SK-MEL-5 (cell line): ENCODE results near the gene MMEL1. TPM values are rescaled to one million over a fixed set of nuclear protein-coding genes. Genes with fewer than 3 reads are reported as not detected.
"Not testable (repeated sequence)": the region's sequence is repeated elsewhere in the genome, so short reads cannot be mapped to it uniquely, and the experiment has no call there.

Experiments
- DNase-seq: peaks from one replicate; pipeline ENCODE4 v3.0.0-alpha.2; 2016; ENCODE audit warnings: low read depth, low spot score
- in situ Hi-C: cut with HindIII; loops from 2 replicates; pipeline ENCODE4 v1.10.0; 2016; ENCODE audit warnings: low sequenced_read_pairs, high pct_unique_total_duplicates, low pct_unique_long_range_greater_than_20kb
- total RNA-seq: library from RNA; depleted of rRNA; stranded (reverse); fragments of >200 nt; shearing (Covaris generic); gene quantifications from 2 replicates; pipeline ENCODE4 v1.2.3, GENCODE V29; 2014

The MMEL1 gene
- total RNA-seq, 1 experiment from 2014 or later = not detected

- in situ Hi-C loops = no loop called here
- no peak for DNase-seq
Observed at GRCh38 chr1:2570332-2570731, 62.5 kb downstream of the MMEL1 start.

GRCh38 chr1:2569703-2570102, 63.1 kb downstream of the MMEL1 start:
- in situ Hi-C loops, DNase-seq: not testable (repeated sequence)

GRCh38 chr1:2569060-2569459, 63.8 kb downstream of the MMEL1 start:
- in situ Hi-C loops = no loop called here
- no peak for DNase-seq

DNA sequence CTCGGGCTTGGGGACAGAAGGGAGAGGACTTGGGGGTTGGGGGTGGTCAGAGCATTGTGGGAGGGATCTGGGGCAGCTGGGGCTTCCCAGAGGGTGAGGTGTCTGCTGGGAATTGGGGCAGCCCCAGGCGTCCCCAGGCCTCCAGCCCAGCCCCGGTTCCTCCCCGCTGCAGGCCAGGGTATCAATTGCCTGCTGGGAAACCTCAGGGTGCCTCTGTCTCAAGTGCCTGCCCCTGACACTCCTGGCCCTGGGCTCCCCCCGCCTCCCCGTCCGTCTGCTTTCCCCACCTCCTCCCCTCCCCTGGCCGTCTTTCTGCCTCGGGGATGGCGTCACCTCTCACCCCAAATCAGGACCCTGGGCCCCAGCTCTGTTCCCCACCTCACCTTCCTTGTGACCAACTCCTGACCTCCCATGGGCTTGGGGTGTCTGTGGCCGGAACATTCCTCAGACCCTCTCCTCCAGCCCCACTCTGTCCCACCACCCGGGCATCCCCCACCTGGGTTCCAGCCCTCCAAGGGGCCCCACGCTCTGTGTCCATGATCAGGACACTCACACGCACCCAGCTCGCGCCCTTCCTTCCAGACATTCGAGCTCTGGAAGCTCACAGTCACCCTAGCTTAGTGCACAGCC, 64.5 kb downstream of the MMEL1 start:
- DNase-seq, in situ Hi-C loops: not testable (repeated sequence)

GRCh38 chr1:2567083-2567679, 65.6 kb downstream of the MMEL1 start:
- no peak for DNase-seq
- in situ Hi-C loops = no loop called here

GRCh38 chr1:2566101-2567045, 66.4 kb downstream of the MMEL1 start:
- no peak for DNase-seq
- in situ Hi-C loops = no loop called here

DNA sequence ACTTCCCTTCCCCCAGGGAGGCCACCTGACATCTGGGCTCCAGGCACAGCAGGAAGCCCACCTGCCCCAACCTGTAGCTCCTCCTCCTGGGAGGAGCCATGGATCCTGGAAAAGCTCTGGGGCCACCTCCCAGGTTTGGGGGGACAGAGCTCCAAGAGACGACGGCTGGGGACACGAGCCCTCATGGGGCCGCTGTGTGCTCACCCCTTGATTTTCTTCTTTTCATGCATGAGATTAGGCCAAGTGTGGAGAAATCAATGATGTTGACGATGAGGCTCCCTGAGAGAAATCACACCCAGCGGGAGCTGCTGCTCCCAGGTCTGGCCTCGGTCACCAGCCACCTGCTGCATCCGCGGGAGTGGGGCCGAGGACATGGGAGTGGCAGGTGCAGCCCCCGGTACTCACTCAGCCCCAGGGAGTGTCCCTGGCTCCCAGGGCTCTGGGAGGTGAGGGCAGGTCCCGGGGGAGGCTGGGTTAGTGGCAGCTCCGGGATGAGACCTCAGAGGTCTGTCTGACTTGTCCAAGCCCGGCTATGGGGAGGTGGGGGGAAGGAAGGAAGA, 67.9 kb downstream of the MMEL1 start:
- in situ Hi-C loops = no loop called here
- DNase-seq = no peak

DNA sequence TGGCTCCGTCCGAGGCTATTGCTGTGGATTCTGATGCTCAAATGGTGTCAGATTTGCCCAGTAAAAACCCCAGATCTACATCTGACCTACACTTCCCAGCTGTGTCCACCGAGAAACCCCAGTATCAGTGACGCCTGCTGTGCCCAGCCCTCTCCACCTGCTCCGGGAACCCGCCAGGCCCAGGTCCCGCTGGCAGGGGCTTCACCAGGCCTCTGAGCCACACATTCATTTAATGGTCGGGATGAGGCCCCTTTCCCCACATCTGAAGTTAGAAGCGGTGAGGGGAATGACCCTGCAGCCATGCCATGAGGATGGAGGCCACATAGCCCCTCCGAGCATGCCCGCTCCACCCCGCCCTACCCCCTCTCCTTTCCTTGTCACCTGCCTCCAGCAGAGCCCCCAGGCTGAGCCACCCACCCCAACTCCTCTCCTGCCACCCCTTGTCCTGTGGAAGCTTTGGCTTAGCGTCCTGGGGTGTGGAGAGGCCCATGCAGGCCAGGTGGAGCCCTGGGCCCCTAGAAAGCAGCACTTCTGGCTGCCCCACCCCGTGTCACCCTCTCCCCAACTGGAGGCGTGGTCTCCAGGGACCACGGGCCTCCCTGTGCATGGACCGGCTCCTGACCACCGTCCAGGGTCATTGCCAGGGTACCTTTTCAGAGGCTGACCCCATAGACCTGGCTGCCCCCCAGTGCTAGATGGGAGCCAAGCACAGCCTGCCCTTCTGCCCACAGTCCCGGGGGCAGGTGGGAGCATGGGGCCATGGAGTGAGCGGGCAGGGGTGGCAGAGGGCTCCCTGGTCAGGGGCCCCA, 68.6 kb downstream of the MMEL1 start:
- in situ Hi-C loops = no loop called here
- DNase-seq = no peak

DNA sequence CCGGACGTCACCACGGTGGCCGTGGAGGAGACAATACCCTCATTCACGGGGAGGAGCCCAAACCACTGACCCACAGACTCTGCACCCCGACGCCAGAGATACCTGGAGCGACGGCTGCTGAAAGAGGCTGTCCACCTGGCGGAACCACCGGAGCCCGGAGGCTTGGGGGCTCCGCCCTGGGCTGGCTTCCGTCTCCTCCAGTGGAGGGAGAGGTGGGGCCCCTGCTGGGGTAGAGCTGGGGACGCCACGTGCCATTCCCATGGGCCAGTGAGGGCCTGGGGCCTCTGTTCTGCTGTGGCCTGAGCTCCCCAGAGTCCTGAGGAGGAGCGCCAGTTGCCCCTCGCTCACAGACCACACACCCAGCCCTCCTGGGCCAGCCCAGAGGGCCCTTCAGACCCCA, 69.6 kb downstream of the MMEL1 start:
- no peak for DNase-seq
- in situ Hi-C loops = no loop called here

- in situ Hi-C loops = no loop called here
- DNase-seq = no peak
Observed at GRCh38 chr1:2561898-2562895, 70.6 kb downstream of the MMEL1 start.

- in situ Hi-C loops = no loop called here
- DNase-seq = no peak
Observed at GRCh38 chr1:2561446-2561845, 71.4 kb downstream of the MMEL1 start.

GRCh38 chr1:2560299-2561073, 72.3 kb downstream of the MMEL1 start:
- no peak for DNase-seq
- in situ Hi-C loops = no loop called here

DNA sequence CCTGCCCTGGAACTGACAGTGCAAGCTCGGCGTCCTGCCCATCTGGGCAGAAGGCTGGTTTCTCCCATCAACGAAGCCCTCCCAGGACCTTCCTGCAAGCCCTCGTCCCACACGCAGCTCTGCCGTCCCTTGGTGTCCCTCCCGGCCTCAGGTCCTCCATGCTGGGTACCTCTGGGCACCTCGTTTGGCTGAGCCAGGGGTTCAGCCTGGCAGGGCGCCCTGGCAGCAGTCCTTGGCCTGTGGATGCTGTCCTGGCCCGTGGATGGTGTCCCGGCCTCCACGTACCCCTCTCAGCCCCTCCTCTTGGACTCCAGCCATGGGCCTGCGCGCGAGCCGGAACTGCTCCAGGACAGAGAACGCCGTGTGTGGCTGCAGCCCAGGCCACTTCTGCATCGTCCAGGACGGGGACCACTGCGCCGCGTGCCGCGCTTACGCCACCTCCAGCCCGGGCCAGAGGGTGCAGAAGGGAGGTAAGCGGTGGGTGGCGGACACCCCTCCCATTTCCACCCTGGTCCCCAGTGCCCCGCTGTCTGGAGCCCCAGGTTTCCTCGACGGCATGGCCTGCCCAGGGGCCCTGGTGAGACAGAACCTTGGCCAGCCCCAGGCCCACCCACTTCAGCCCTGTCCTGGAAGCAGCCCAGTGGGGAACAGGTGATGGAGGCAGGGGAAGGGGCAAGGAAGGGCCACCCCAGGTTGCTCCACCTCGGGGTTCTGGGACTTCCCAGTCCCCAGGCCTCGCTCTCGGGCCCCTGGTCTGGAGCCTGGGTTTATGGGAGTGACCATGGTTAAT, 73.1 kb downstream of the MMEL1 start:
- DNase-seq = peak; percentile 47
- in situ Hi-C loops = no loop called here

- in situ Hi-C loops = no loop called here
- DNase-seq = no peak
Observed at GRCh38 chr1:2558861-2559260, 74.0 kb downstream of the MMEL1 start.

DNA sequence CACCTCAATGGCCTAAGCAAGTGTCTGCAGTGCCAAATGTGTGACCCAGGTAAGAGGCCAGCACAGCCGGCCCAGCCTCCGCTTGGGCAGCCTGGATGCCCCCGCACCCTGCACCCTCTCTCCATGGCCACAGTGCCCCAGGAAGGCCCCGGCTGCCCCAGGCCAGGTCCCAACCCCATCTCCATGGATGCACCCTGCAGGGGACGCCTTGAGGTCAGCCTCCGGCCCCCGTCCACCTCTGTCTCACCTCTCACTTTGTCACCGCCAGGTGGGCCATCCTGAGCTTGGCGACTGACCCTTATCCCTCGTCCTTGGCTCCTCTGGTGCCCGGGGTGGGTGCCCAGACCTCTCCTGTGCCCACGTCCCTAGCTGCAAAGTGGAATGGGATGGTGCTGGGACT, 74.4 kb downstream of the MMEL1 start:
- in situ Hi-C loops = no loop called here

More for the DNA sequence above, 74.4 kb downstream of the MMEL1 start:
- no peak for DNase-seq
